Hippocampal formation (tissue), 2 donors: ENCODE measurements around the gene WNT11.

Source experiments
- DNase-seq, 2 donors: peaks; one replicate each; lab custom pipeline; 2025; lab: John Stamatoyannopoulos, UW

The WNT11 gene

DNA sequence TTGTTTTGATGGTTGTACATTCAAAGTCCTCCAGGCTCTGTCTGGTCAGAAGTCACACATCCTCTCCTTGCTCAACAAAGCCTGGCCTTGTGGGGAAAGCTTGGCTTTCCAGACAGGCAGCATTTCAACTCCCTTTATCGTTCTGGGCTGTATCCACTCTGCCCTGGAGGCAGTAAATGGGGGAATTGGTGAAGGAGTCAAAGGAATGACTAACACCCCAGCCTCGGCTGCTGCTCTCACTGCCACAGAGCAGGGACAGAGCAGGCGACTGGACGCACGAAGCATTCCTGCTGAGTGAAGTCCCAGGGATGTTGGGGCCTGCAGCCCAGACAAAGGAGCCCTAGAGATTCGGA, 52.8 kb downstream of the WNT11 start:
- DNase-seq = no peak

DNA sequence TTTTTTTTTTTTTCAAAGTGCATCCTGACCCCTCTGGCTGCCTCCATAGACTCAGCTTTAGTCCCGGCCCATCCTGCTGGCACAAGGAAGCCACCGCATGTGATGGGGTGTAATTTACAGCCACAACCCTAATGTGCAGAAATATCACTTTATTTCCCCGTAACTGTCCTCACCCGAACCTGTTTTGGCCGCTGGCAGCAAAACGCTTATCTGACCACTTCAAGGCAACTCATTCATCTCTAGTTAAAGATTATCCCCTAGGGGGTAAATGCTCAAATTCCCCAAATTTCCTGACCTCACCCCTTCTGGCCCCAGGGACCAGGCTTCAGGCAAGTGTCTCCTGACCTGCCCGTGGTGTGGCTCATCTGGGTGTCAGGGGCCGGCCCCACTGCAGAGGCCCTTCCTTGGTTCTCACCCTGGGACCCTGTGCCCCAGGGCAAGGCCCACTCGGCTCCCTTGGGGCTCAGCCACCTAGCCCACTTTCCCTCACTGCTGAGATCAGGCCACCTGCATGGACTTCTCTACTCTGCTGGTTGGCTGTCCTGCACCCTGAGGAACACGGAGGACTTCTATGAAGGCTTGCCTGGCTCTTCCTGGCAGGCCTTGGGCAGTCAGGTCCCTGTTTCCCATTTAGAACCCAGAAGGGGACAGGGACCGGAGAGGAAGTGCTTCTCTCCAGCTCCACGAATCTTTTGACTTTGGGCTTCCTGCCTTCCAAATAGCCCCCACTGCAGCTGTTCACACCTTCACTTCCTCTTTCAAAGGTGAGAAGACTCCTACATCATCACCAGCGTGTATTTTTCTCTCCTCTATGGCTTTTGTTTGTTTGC, 53.3 kb downstream of the WNT11 start:
- no peak for DNase-seq

DNA sequence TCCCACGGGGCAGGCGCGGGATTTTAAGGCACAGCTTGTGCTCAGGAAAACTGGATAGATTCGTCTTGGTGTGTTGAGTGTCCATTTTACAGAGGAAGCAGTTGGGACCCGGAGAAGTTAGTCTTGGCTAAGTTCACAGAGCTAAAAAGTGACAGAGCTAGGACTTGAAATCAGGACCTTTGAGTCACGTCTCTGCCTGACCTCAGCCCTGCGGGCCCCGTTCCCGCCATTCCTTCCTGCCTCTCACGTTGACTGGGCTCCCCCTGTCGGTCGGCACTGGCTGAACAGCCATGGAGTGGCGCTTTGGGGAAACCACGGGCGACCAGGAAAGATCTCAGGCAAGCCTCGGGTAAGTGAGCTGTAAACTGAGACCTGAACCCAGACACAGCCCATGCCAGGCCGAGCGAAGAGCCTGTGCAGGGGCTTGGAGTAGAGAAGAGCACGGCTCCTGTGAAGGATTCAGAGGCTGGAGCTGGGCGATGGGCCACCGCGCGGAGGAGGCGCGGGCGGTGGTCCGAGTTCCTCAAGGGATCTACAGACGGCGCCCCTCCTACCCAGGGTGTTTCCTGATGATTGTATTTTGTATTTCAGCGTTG, 54.1 kb downstream of the WNT11 start:
- peak; percentile 64 to 76 for DNase-seq

DNA sequence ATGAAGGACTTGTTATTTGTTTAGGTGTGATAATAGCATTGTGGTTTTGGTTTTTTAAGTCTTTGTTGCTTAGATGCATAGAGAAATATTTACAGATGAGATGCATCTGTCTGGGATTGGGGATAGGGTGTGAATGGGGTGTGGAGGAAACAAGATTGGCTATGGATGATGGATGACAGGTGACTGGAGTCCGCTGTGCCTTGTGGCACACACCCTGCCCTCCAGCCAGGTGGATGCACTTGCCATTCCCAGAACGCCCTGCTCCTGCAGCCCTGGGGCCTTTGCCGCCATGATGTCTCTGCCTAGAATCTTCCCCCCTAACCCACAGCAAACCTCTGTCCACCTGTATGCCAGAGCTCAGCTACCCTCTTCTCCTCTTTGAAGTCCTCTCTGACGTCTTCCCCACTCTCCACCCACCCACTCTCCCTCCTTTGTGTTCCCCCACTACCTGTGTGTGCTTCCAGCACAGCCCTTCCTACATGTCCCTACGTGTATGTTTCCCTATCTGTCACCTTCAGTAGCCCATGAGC, 54.7 kb downstream of the WNT11 start:
- DNase-seq = no peak

DNA sequence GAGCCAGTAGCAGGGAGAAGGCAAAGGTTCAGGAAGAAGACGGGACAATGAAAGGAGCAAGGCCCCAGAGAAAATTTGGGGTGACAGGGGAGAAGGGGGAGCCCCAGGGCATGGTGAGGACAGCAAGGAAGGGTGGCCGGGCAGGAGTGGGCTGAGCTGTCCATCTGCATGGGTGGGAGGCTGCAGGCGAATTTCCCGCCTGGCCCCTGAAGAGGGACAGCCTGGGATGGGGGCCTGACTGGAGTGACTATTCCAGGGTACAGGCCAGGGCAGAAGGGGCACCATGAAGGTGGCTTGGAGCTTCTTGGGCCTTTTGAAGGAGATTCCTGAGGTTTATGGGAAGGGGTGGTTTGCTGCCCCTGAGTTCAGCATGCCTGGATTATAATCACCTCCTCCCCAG, 56.2 kb downstream of the WNT11 start:
- DNase-seq = no peak

DNA sequence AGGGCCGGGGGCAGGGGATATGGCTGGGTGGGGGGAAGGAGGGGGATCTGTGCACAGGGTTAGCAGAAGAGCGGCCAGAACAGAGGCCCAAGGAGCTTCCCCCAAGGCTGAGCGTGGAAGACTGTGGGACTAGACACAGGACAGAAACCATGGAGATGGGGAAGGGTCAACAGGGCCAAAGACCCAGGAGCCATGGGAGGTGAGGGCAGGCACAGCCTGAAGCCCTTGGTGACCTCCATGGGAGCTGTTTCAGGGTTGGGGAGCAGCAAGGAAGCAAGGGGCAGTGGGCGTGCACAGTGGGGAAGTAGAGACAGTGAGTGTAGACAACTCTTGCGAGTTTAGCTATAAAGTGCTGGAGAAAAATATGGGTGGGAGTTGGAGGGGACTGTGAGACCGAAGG, 56.6 kb downstream of the WNT11 start:
- DNase-seq = no peak

DNA sequence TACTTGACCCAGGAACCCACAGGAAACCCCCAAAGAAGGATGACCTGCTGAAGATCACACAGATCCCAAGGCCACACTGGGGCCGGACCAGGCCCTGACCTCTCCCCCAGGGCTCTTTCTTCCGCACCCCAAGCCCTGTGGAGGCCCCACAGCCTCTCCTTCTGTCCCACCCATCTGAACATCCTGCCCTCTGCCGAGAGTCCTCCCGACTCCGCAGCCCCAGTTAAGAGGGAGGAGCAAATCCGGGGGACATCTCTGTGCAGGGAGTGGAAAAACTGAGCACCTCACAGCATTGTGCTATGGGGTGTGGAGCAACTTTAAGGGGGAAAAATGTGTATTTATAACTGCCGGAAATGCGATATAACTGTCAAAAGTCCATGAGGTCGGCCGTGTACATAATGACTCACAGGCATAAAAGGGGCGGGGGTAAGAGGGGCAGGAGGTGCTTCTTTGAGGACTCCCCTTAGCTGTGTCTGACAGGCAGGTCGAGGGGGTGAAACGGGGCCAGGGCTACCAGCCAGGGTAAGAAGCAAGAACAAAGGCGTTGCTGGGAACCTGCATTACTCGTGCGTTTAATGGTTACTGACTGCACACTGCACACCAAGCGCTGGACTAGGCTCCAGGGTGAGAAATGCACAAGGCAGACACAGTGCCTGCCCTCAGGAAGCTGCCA, 57.2 kb downstream of the WNT11 start:
- no peak for DNase-seq

DNA sequence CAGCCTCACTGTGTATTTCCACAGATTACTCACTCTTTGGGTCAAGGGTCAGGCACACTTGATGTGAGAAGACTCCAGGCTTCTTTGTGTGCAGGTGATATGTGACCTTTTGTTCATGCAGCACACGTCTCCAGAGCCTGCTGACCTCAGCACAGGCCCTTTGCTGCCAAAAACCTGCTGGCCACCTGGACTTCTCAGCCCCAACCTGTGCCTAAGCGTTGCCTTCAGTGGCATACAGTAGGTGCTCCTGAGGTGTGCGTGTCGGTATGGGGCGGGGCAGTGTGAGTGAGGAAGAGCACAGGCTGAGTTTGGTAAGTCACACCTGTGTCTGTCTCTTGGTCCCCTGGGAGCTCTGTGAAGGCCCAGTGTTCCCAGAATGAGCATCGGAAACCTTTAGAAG, 58.1 kb downstream of the WNT11 start:
- no peak for DNase-seq

DNA sequence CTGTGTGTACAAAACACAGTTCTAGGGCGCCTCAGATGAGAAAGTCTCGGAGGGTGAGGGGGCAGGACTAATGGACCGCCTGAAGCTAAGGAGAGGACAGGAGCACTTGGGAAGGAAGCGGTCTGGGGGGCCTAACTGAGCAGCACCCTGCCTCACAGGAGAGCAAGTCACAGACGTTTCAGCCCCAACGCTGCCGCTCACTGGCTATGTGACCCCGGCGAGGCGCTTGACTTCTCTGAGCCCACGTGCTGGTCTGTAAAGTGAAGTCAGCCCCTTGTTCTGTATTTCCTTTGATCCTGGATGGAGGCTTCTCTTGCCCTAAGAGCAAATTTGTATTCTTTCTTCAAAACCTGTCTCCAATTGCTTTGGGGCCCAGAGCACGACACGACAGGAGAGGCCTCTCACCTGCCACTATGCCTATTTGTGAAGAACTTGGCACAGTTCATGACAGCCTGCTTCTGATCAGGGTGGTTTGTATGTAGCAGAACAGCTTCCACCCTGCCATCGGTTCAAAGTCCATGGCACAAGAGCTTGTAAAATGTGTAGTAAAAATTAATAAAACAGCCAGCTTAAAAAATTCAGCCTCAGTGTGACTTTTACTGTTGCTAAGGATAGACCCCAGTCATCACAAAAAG, 59.1 kb downstream of the WNT11 start:
- no peak for DNase-seq

DNA sequence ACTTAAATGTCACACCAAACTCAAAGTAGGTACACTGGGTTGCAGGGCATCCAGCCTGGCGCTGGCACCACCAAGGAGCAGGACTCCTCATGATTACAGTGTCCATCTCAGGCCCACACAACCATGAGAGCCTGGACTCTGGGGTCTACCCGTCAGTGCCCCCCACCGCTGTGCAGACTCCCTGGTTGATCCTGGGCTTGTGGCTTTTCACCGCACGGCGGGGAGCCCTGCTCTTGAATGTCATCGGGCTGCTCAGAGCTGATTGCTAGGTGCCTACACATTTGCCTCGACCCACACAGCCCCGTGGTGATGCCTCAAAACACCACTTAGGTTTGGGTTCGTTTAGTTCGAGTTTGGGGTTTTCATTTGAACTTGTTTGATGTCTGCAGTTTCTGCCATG, 63.0 kb downstream of the WNT11 start:
- no peak for DNase-seq

DNA sequence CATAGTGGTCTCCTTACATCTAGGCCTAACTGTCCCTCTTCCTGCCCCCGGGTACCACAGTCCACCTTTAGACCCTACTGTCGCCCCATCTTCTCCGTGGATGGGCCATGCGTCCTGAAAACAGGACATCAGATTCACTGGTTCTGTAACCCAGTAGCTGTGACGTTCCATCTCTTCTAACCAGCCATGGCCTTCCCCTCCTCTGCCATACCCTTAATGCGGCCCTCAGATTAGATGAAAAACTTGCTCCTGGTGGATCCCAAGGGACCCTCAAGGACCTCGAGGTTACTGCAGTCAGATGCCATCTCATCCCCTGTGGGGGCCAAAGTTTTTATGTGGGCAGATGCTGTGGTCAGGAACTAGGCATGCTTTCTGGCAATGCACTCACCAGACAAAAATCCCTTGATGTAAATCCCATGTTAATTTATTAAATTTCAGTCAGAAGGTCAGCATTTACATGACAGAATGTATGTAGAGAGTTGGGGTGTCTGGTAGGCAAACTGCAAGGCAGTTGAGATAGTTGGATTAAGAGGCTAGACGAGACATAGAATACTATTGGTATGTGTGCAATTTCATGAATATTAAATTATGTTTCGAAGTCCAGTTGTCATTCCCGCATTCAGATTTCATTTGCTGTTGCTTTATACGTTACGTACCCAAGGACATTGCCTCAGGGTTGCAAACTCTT, 64.3 kb downstream of the WNT11 start:
- no peak for DNase-seq

DNA sequence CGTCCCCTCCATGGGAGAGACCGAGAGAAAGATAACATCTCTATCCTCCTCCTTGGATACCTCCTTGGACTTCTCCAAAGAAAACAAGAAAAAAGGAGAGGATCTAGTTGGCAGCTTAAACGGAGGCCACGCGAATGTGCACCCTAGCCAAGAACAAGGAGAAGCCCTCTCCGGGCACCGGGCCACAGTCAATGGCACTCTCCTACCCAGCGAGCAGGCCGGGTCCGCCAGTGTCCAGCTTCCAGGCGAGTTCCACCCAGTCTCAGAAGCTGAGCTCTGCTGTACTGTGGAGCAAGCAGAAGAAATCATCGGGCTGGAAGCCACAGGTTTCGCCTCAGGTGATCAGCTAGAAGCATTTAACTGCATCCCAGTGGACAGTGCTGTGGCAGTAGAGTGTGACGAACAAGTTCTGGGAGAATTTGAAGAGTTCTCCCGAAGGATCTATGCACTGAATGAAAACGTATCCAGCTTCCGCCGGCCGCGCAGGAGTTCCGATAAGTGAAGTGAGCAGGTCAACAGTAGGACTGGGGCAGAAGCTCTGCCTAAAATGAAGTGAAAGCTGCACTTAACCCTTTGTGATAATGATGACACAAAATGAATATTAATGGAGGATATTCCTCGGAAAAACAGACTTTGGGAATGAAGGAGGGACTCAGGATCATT, 65.3 kb downstream of the WNT11 start:
- DNase-seq = peak in 1 of 2 donors; percentile 18

DNA sequence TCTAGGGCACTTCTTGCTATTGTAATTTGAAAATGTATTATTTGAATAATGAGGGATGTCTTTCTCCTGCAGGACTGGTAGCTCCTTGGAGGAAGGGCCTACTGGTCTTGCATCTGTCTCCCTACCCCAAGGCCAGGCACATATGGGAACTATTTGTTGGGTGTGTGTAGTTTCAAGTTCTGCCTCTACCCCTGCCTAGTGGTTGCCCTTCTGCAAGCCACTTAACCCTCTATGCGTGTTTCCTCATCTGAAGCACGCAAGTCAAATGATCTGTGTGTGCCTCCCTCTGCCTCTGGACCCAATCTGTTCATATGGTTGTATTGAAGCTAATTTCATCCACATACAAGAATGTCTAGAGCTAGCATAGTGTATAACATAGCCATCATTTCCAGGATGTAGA, 67.0 kb downstream of the WNT11 start:
- DNase-seq = no peak
